ENCODE data around the gene PAFAH1B2.

The PAFAH1B2 gene

DNA sequence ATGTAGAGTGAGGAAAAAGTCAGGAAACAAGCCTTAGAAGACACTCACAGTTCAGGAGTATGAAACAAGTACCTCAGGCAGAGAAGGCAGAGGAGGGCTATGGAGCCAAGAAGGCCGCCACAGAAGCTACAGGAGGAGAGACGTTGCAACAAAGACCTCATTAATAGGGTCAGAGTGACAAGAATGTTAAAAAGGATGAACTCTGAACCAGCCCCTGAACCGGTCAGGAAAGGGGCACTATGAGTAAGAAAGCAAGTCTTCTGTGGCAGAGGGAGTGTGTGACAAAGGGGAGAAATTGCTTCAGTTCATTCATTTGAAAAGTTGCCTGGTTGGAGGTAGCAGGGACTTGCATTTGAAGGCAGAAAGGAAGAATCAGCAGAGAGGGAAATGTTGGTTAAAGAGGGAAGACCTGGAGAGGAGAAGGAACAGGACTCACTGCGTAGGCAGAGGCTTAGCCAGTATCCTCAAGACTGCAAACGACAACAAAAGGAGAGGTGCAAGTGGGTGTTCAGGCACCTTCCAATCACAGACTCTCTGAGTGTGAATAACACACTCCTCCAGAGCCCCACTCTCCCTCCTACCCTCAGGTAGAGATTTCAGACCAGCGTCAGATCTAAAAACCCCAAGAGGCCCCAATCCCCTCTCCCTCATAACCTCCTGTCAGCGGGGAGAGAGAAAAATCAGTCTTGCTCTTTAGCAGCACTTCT lies 70.5 kb downstream of the PAFAH1B2 start:
- Histone ChIP-seq H3K9me2 (replicated peaks; ENCODE audit: insufficient read depth, low read length) (no peaks in the 10 kb centered on the region), H4K20me1 (ENCODE audit: low read depth, low read length) (no peaks in the 10 kb centered on the region), H3K27ac (ENCODE audit: low read depth, low read length) (no peak overlapping the region), H3K27me3 (ENCODE audit: low read length) (no peaks in the 10 kb centered on the region), H2AFZ (ENCODE audit: low read depth, low read length, severe bottlenecking) (no peak overlapping the region), H3F3A (ENCODE audit: insufficient read depth) (no peaks in the 10 kb centered on the region), H3K4me2 (ENCODE audit: low read depth, low read length, poor library complexity, severe bottlenecking) (no peak overlapping the region), H3K9me3 (ENCODE audit: insufficient read depth, low read length) (no peaks in the 10 kb centered on the region), H3K9ac (ENCODE audit: low read length) (no peak overlapping the region), H3K4me3 (ENCODE audit: insufficient read depth, low read length, poor library complexity, severe bottlenecking) (no peak overlapping the region), H3K79me2 (ENCODE audit: insufficient read depth, low read length) (no peaks in the 10 kb centered on the region), H3K36me3 (ENCODE audit: low read length) (no peaks in the 10 kb centered on the region)
- no peak for TF ChIP-seq EZH2phosphoT487 (conservative IDR thresholded peaks at IDR 0.05; ENCODE audit: low read length)
- TF ChIP-seq, protein P1, sequence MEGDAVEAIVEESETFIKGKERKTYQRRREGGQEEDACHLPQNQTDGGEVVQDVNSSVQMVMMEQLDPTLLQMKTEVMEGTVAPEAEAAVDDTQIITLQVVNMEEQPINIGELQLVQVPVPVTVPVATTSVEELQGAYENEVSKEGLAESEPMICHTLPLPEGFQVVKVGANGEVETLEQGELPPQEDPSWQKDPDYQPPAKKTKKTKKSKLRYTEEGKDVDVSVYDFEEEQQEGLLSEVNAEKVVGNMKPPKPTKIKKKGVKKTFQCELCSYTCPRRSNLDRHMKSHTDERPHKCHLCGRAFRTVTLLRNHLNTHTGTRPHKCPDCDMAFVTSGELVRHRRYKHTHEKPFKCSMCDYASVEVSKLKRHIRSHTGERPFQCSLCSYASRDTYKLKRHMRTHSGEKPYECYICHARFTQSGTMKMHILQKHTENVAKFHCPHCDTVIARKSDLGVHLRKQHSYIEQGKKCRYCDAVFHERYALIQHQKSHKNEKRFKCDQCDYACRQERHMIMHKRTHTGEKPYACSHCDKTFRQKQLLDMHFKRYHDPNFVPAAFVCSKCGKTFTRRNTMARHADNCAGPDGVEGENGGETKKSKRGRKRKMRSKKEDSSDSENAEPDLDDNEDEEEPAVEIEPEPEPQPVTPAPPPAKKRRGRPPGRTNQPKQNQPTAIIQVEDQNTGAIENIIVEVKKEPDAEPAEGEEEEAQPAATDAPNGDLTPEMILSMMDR (IDR thresholded peaks at IDR 0.05; ENCODE audit: insufficient read depth, low read length, poor library complexity, severe bottlenecking): no peak

DNA sequence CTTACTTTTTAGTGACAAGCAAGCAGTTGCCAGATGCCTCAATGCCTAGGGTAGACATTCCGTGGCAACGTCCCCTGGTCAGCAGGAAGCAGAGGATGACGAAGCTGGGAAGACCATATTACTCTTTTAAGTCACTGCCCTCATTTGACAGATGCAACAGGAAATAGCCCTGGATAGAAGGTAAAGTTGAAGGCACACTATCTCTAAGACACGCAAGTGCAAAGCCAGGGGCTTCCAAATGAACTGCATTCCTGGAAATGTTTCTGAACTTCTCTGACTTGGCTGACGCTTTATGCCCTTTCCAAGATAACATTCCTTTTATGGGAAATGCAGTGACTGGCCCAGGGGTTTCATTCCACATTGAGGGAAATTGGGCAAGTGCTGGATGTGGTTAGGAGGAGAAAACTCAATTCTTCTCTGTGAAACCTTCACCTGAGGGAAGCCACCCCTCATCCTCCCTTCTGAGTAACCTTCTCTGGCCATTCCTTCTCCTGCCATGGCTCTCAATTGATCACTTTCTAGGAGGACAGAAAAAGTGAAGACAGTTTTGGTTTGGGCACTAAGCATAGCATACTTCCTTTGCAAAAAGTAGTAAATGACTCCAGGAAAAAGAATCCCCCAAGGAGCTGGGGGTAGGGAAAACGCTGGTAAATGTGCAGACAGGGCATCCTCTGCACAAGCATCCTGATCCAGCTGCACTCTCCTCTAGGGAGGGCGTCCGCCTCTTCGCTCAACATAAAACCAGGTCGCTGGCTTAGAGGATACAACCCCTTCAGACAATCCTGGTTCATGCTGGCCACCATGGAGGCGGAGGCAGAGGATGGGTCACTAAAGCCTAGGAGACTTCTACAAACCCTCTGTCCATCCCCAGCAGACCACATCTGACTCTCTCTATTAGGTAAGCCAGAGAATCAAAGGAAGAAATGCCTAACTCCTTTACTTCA lies 73.3 kb downstream of the PAFAH1B2 start:
- no peak for TF ChIP-seq EZH2phosphoT487 (conservative IDR thresholded peaks at IDR 0.05; ENCODE audit: low read length)
- TF ChIP-seq, protein P1 (IDR thresholded peaks at IDR 0.05; ENCODE audit: insufficient read depth, low read length, poor library complexity, severe bottlenecking): no peak
- Histone ChIP-seq H4K20me1 (ENCODE audit: low read depth, low read length) (no peaks in the 10 kb centered on the region), H3K36me3 (ENCODE audit: low read length) (no peaks in the 10 kb centered on the region), H3F3A (ENCODE audit: insufficient read depth) (no peaks in the 10 kb centered on the region), H3K27me3 (ENCODE audit: low read length) (no peaks in the 10 kb centered on the region), H3K79me2 (ENCODE audit: insufficient read depth, low read length) (no peaks in the 10 kb centered on the region), H3K27ac (ENCODE audit: low read depth, low read length) (no peak overlapping the region), H3K9ac (ENCODE audit: low read length) (no peak overlapping the region), H3K4me3 (ENCODE audit: insufficient read depth, low read length, poor library complexity, severe bottlenecking) (no peak overlapping the region), H3K4me2 (ENCODE audit: low read depth, low read length, poor library complexity, severe bottlenecking) (no peak overlapping the region), H2AFZ (ENCODE audit: low read depth, low read length, severe bottlenecking) (no peak overlapping the region), H3K9me2 (replicated peaks; ENCODE audit: insufficient read depth, low read length) (no peaks in the 10 kb centered on the region), H3K9me3 (ENCODE audit: insufficient read depth, low read length) (no peaks in the 10 kb centered on the region)

DNA sequence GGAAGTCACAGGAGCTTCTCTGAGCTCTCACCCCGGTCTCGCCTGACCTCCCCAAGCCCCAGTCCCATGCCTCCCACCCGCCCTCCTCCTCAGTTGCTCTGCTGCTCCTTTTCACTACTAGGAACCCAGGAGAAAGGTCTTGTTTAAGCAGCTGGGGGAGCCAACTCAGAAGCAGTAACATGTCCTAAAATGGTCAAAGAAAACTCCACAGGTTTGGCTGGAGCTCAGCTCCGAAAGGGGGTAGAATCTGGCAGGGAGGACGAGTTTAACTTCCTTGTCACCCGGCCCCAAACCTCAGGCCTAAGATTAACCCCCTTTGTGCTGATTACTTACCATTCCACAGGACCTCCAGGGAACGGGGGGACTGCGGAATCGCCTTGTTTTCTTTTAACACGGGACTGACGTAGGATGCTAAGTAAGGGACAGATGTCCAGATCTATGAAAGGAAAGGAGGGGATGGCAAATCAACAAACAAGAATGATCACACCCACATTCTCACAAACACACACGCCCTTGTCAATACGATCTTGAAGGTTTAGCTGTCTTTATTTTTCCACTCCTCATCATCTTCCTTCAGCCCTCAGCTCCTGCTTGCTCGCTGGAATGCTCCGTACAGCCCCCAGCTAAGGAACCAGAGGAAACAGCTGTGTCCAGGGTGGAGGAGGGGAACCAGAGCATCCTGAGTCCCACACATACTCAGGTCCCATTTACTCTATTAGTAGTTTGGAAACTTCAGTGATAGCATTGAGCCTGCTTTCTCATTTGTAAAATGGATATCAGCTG lies 74.2 kb downstream of the PAFAH1B2 start:
- Histone ChIP-seq H3K79me2 (ENCODE audit: insufficient read depth, low read length) (no peaks in the 10 kb centered on the region), H3K27ac (ENCODE audit: low read depth, low read length) (no peak overlapping the region), H3K4me3 (ENCODE audit: insufficient read depth, low read length, poor library complexity, severe bottlenecking) (no peak overlapping the region), H3K36me3 (ENCODE audit: low read length) (no peaks in the 10 kb centered on the region), H3K9me2 (replicated peaks; ENCODE audit: insufficient read depth, low read length) (no peaks in the 10 kb centered on the region), H2AFZ (ENCODE audit: low read depth, low read length, severe bottlenecking) (no peak overlapping the region), H3F3A (ENCODE audit: insufficient read depth) (no peaks in the 10 kb centered on the region), H3K9me3 (ENCODE audit: insufficient read depth, low read length) (no peaks in the 10 kb centered on the region), H3K27me3 (ENCODE audit: low read length) (no peaks in the 10 kb centered on the region), H3K4me2 (ENCODE audit: low read depth, low read length, poor library complexity, severe bottlenecking) (no peak overlapping the region), H4K20me1 (ENCODE audit: low read depth, low read length) (no peaks in the 10 kb centered on the region), H3K9ac (ENCODE audit: low read length) (no peak overlapping the region)
- TF ChIP-seq EZH2phosphoT487 (conservative IDR thresholded peaks at IDR 0.05; ENCODE audit: low read length): no peak
- TF ChIP-seq, protein P1 (IDR thresholded peaks at IDR 0.05; ENCODE audit: insufficient read depth, low read length, poor library complexity, severe bottlenecking): no peak

All from SU-DHL-6 (cell line).